ENCODE measurements around the gene PARD3. TPM values are rescaled to one million over a fixed set of nuclear protein-coding genes. Genes with fewer than 3 reads are reported as not detected.

Gene PARD3
- total and polyA plus RNA-seq, 10 of the 15 experiments (the other 5 are each of a cell fraction or from before 2014, with no cell fraction given): 2.6 to 43.1 (median 13.9) TPM

DNA sequence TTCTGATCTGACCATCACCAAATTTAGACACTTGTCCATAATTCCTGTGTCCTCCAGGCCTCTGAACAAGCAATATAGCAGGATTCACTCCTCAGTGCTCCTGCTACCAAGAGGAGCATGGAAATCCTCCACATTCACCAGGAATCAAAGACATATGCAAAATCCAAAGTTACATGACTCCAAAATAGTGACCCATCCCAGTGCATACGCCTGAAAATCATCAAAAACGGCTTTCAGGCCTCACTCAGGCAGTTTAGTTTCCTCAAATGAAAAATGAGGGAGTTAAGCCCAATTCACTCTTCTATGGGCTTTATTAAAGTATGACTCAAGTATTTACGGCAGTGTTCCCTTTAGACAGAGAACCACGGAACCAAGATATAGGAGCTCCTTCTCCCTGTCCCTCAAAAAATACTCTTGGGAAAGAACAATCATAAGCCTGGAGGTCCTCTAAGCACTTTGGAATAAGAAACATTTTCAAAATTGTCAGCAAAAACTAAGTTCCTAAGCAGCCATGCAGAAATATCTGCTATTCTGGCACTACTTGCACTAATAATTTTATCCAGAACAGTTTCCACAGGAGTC is 240.7 kb downstream of the PARD3 start:
- no peaks in the 10 kb centered on the region for H4K20me1 ChIP-seq (ENCODE audit: control insufficient read depth, insufficient read depth)
- DNase-seq (ENCODE audit: low read depth, low spot score) (no peak), ATAC-seq (no peak), FAIRE-seq (no peak)
- no peak for TF ChIP-seq PAX5 (IDR thresholded peaks at IDR 0.05; ENCODE audit: borderline replicate concordance, low read depth, low read length)
- TF ChIP-seq ZNF217 (IDR thresholded peaks at IDR 0.05): no peak
- no peak for TF ChIP-seq TBL1XR1 (IDR thresholded peaks at IDR 0.05; ENCODE audit: low read depth, low read length)
- no peak for TF ChIP-seq FOXM1 (IDR thresholded peaks at IDR 0.05; ENCODE audit: low read depth, low read length)
- TF ChIP-seq SREBF1 (IDR thresholded peaks at IDR 0.05; ENCODE audit: low read length): no peak
- no peaks in the 10 kb centered on the region for H3K27me3 ChIP-seq (replicated peaks in 1 of 2; ENCODE audit: control insufficient read depth in 2 of 2, insufficient read depth in 2 of 2, low read length in 1 of 2)
- SMC1A ChIA-PET (ENCODE audit: uncharacterized antibody, unreplicated experiment): no interaction called here
- no peaks in the 10 kb centered on the region for H3K36me3 ChIP-seq (ENCODE audit: control insufficient read depth in 2 of 2, insufficient read depth in 2 of 2, low read length in 1 of 2)
- RAD21 ChIA-PET (ENCODE audit: unreplicated experiment): interaction anchor here (0.6 to 1.0 kb wide), 2 partner anchors 20 to 180 kb away, joined by 3 read pairs; no protein-coding TSS in a partner anchor
- no peak overlapping the region for H3K4me2 ChIP-seq (ENCODE audit: control insufficient read depth, insufficient read depth)
- H3K4me1 ChIP-seq (ENCODE audit: control insufficient read depth, insufficient read depth, low read length): no peaks in the 10 kb centered on the region
- WGBS (ENCODE audit: insufficient coverage, insufficient replicate concordance, low lambda C conversion rate, missing lambda C conversion rate): 45% methylated on average over 4 of the region's 4 CpGs
- no peak overlapping the region for H3K27ac ChIP-seq (ENCODE audit: control insufficient read depth, insufficient read depth)
- CTCF ChIA-PET: interaction anchor here (0.6 to 2.2 kb wide), 4 partner anchors 9 to 1246 kb away, joined by 3 to 5 read pairs (median 4); no protein-coding TSS in a partner anchor
- H3K4me3 ChIP-seq: no peak overlapping the region
- POLR2A ChIA-PET: interaction anchor here (1.6 kb wide), 1 partner anchor 8 kb away, joined by 4 read pairs; no protein-coding TSS in a partner anchor
- no peak overlapping the region for H2AFZ ChIP-seq (ENCODE audit: control insufficient read depth, low read depth, low read length)
- no peaks in the 10 kb centered on the region for H3K9me3 ChIP-seq (replicated peaks; ENCODE audit: control insufficient read depth, insufficient read depth, low read length)
- H3K79me2 ChIP-seq (ENCODE audit: control insufficient read depth, insufficient read depth, low read length): no peaks in the 10 kb centered on the region
- BruUV-seq (replicated peaks): no TSS peak
- no peak overlapping the region for H3K9ac ChIP-seq (ENCODE audit: control insufficient read depth, insufficient read depth, low read length)
- intact Hi-C loops (cut with micrococcal nuclease; ENCODE audit: unreplicated experiment): loop anchor here (5.0 kb wide), 1 partner anchor 47 kb away; no protein-coding TSS in a partner anchor
- in situ Hi-C loops (cut with MboI): no loop called here

DNA sequence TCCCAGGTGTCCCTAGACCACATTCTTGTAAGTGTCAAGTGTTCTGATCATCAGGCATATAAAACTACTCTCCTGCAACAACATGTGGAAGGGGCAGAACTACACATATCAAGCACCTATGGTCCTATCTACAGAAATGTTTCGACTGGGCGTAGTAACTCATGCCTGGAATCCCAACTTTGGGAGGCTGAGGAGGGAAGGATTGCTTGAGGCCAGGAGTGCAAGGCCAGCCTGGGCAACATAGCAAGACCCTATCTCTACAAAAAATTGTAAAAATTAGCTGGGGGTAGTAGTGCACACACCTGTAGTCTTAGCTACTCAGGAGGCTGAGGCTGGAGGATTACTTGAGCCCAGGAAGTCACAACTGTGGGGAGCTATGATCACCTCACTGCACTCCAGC is 244.2 kb downstream of the PARD3 start:
- Histone ChIP-seq H3K27ac (ENCODE audit: control insufficient read depth, insufficient read depth) (no peak overlapping the region), H3K9ac (ENCODE audit: control insufficient read depth, insufficient read depth, low read length) (no peak overlapping the region), H3K4me3 (no peak overlapping the region), H2AFZ (ENCODE audit: control insufficient read depth, low read depth, low read length) (no peak overlapping the region), H3K4me1 (ENCODE audit: control insufficient read depth, insufficient read depth, low read length) (no peaks in the 10 kb centered on the region), H3K4me2 (ENCODE audit: control insufficient read depth, insufficient read depth) (no peak overlapping the region), H3K9me3 (replicated peaks; ENCODE audit: control insufficient read depth, insufficient read depth, low read length) (no peaks in the 10 kb centered on the region), H3K27me3 (replicated peaks in 1 of 2; ENCODE audit: control insufficient read depth in 2 of 2, insufficient read depth in 2 of 2, low read length in 1 of 2) (no peaks in the 10 kb centered on the region), H3K36me3 (ENCODE audit: control insufficient read depth in 2 of 2, insufficient read depth in 2 of 2, low read length in 1 of 2) (no peaks in the 10 kb centered on the region), H4K20me1 (ENCODE audit: control insufficient read depth, insufficient read depth) (no peaks in the 10 kb centered on the region), H3K79me2 (ENCODE audit: control insufficient read depth, insufficient read depth, low read length) (no peaks in the 10 kb centered on the region)
- ChIA-PET RAD21 (ENCODE audit: unreplicated experiment) (no interaction called here), POLR2A (no interaction called here), SMC1A (ENCODE audit: uncharacterized antibody, unreplicated experiment) (interaction anchor here (1.1 to 2.0 kb wide), 3 partner anchors 10 to 137 kb away, joined by 3 to 6 read pairs (median 3); no protein-coding TSS in a partner anchor), CTCF (interaction anchor here (0.6 to 2.8 kb wide), 3 partner anchors 9 to 1257 kb away, joined by 3 to 11 read pairs (median 3); no protein-coding TSS in a partner anchor)
- intact Hi-C loops (cut with micrococcal nuclease; ENCODE audit: unreplicated experiment) (loop anchor here (5.0 kb wide), 1 partner anchor 44 kb away; no protein-coding TSS in a partner anchor), in situ Hi-C loops (cut with MboI) (no loop called here)
- DNase-seq (ENCODE audit: low read depth, low spot score) (no peak), FAIRE-seq (no peak), ATAC-seq (no peak)
- 45% methylated on average over 2 of the region's 2 CpGs for WGBS (ENCODE audit: insufficient coverage, insufficient replicate concordance, low lambda C conversion rate, missing lambda C conversion rate)
- no TSS peak for BruUV-seq (replicated peaks)
- TF ChIP-seq NFXL1 (IDR thresholded peaks at IDR 0.05; ENCODE audit: borderline replicate concordance) (no peak), SREBF1 (IDR thresholded peaks at IDR 0.05; ENCODE audit: low read length) (no peak), BHLHE40 (IDR thresholded peaks at IDR 0.05; ENCODE audit: borderline replicate concordance in 1 of 2, low read depth in 2 of 2, low read length in 1 of 2) (no peak), JUNB (IDR thresholded peaks at IDR 0.05) (no peak), CBX3 (IDR thresholded peaks at IDR 0.05; ENCODE audit: borderline replicate concordance, low read depth) (no peak), NFYA (IDR thresholded peaks at IDR 0.05; ENCODE audit: borderline replicate concordance, low read depth, low read length) (no peak), ZNF24 (IDR thresholded peaks at IDR 0.05) (no peak)
- TF ChIP-seq, protein P1, sequence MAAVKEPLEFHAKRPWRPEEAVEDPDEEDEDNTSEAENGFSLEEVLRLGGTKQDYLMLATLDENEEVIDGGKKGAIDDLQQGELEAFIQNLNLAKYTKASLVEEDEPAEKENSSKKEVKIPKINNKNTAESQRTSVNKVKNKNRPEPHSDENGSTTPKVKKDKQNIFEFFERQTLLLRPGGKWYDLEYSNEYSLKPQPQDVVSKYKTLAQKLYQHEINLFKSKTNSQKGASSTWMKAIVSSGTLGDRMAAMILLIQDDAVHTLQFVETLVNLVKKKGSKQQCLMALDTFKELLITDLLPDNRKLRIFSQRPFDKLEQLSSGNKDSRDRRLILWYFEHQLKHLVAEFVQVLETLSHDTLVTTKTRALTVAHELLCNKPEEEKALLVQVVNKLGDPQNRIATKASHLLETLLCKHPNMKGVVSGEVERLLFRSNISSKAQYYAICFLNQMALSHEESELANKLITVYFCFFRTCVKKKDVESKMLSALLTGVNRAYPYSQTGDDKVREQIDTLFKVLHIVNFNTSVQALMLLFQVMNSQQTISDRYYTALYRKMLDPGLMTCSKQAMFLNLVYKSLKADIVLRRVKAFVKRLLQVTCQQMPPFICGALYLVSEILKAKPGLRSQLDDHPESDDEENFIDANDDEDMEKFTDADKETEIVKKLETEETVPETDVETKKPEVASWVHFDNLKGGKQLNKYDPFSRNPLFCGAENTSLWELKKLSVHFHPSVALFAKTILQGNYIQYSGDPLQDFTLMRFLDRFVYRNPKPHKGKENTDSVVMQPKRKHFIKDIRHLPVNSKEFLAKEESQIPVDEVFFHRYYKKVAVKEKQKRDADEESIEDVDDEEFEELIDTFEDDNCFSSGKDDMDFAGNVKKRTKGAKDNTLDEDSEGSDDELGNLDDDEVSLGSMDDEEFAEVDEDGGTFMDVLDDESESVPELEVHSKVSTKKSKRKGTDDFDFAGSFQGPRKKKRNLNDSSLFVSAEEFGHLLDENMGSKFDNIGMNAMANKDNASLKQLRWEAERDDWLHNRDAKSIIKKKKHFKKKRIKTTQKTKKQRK (IDR thresholded peaks at IDR 0.05; ENCODE audit: low read depth, low read length): no peak
- TF ChIP-seq, protein P2, sequence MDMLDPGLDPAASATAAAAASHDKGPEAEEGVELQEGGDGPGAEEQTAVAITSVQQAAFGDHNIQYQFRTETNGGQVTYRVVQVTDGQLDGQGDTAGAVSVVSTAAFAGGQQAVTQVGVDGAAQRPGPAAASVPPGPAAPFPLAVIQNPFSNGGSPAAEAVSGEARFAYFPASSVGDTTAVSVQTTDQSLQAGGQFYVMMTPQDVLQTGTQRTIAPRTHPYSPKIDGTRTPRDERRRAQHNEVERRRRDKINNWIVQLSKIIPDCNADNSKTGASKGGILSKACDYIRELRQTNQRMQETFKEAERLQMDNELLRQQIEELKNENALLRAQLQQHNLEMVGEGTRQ (IDR thresholded peaks at IDR 0.05; ENCODE audit: borderline replicate concordance, low read depth, low read length): no peak

All from GM12878 (cell line).